ENCODE data around the gene KCNJ6. TPM values are rescaled to one million over a fixed set of nuclear protein-coding genes. Genes with fewer than 3 reads are reported as not detected.

The KCNJ6 gene
- total and polyA plus RNA-seq, 10 of the 15 experiments (the other 5 are each of a cell fraction or from before 2014, with no cell fraction given) = 0.03 to 0.07 (median 0.04) TPM; not detected in 7

- H3K4me3 ChIP-seq = no peak overlapping the region
- FAIRE-seq (no peak), ATAC-seq (no peak), DNase-seq (ENCODE audit: low read depth, low spot score) (no peak)
- BruUV-seq (replicated peaks) = no TSS peak
- no peaks in the 10 kb centered on the region for H3K27me3 ChIP-seq (replicated peaks in 1 of 2; ENCODE audit: control insufficient read depth in 2 of 2, insufficient read depth in 2 of 2, low read length in 1 of 2)
- ChIA-PET CTCF (interaction anchor here (1.1 kb wide), 1 partner anchor 15 kb away, joined by 3 read pairs; no protein-coding TSS in a partner anchor), SMC1A (ENCODE audit: uncharacterized antibody, unreplicated experiment) (interaction anchor here (0.6 kb wide), 1 partner anchor 1643 kb away, joined by 3 read pairs; no protein-coding TSS in a partner anchor), POLR2A (no interaction called here), RAD21 (ENCODE audit: unreplicated experiment) (no interaction called here)
- 0% methylated on average over 3 of the region's 3 CpGs for WGBS (ENCODE audit: insufficient coverage, insufficient replicate concordance, low lambda C conversion rate, missing lambda C conversion rate)
- H3K79me2 ChIP-seq (ENCODE audit: control insufficient read depth, insufficient read depth, low read length) = no peaks in the 10 kb centered on the region
- no peaks in the 10 kb centered on the region for H3K4me1 ChIP-seq (ENCODE audit: control insufficient read depth, insufficient read depth, low read length)
- in situ Hi-C loops (cut with MboI) = no loop called here
- no peak overlapping the region for H2AFZ ChIP-seq (ENCODE audit: control insufficient read depth, low read depth, low read length)
- H3K9ac ChIP-seq (ENCODE audit: control insufficient read depth, insufficient read depth, low read length) = no peak overlapping the region
- H3K36me3 ChIP-seq (ENCODE audit: control insufficient read depth in 2 of 2, insufficient read depth in 2 of 2, low read length in 1 of 2) = no peaks in the 10 kb centered on the region
- no peak overlapping the region for H3K4me2 ChIP-seq (ENCODE audit: control insufficient read depth, insufficient read depth)
- intact Hi-C loops (cut with micrococcal nuclease; ENCODE audit: unreplicated experiment) = no loop called here
- TF ChIP-seq MTA3 (IDR thresholded peaks at IDR 0.05; ENCODE audit: borderline replicate concordance, low read length) (no peak), HSF1 (IDR thresholded peaks at IDR 0.05; ENCODE audit: low read depth, low read length) (no peak)
- no peak overlapping the region for H3K27ac ChIP-seq (ENCODE audit: control insufficient read depth, insufficient read depth)
- no peaks in the 10 kb centered on the region for H3K9me3 ChIP-seq (replicated peaks; ENCODE audit: control insufficient read depth, insufficient read depth, low read length)
- no peaks in the 10 kb centered on the region for H4K20me1 ChIP-seq (ENCODE audit: control insufficient read depth, insufficient read depth)
Measured at GRCh38 chr21:37874481-37874880, 41.8 kb downstream of the KCNJ6 start.

- H3K4me3 ChIP-seq = no peak overlapping the region
- ChIA-PET POLR2A (no interaction called here), CTCF (no interaction called here), SMC1A (ENCODE audit: uncharacterized antibody, unreplicated experiment) (no interaction called here), RAD21 (ENCODE audit: unreplicated experiment) (no interaction called here)
- DNase-seq (ENCODE audit: low read depth, low spot score) (no peak), FAIRE-seq (no peak), ATAC-seq (no peak)
- no peaks in the 10 kb centered on the region for H4K20me1 ChIP-seq (ENCODE audit: control insufficient read depth, insufficient read depth)
- no peak overlapping the region for H3K9ac ChIP-seq (ENCODE audit: control insufficient read depth, insufficient read depth, low read length)
- BruUV-seq (replicated peaks) = no TSS peak
- H3K4me2 ChIP-seq (ENCODE audit: control insufficient read depth, insufficient read depth) = no peak overlapping the region
- no peak for TF ChIP-seq ZBTB40 (IDR thresholded peaks at IDR 0.05; ENCODE audit: borderline replicate concordance)
- no peak for TF ChIP-seq ZZZ3 (IDR thresholded peaks at IDR 0.05; ENCODE audit: control insufficient read depth, insufficient read length, low read depth)
- no peak for TF ChIP-seq SMC3 (IDR thresholded peaks at IDR 0.05; ENCODE audit: borderline replicate concordance, low read length)
- no peak for TF ChIP-seq CBFB (IDR thresholded peaks at IDR 0.05; ENCODE audit: low read depth)
- TF ChIP-seq FOXK2 (IDR thresholded peaks at IDR 0.05) = no peak
- TF ChIP-seq RB1 (IDR thresholded peaks at IDR 0.05; ENCODE audit: borderline replicate concordance) = no peak
- intact Hi-C loops (cut with micrococcal nuclease; ENCODE audit: unreplicated experiment) (no loop called here), in situ Hi-C loops (cut with MboI) (no loop called here)
- H3K27me3 ChIP-seq (replicated peaks in 1 of 2; ENCODE audit: control insufficient read depth in 2 of 2, insufficient read depth in 2 of 2, low read length in 1 of 2) = no peaks in the 10 kb centered on the region
- H3K9me3 ChIP-seq (replicated peaks; ENCODE audit: control insufficient read depth, insufficient read depth, low read length) = no peaks in the 10 kb centered on the region
- H3K36me3 ChIP-seq (ENCODE audit: control insufficient read depth in 2 of 2, insufficient read depth in 2 of 2, low read length in 1 of 2) = no peaks in the 10 kb centered on the region
- WGBS (ENCODE audit: insufficient coverage, insufficient replicate concordance, low lambda C conversion rate, missing lambda C conversion rate) = 0% methylated on average over 3 of the region's 3 CpGs
- no peaks in the 10 kb centered on the region for H3K4me1 ChIP-seq (ENCODE audit: control insufficient read depth, insufficient read depth, low read length)
- no peaks in the 10 kb centered on the region for H3K79me2 ChIP-seq (ENCODE audit: control insufficient read depth, insufficient read depth, low read length)
- no peak overlapping the region for H2AFZ ChIP-seq (ENCODE audit: control insufficient read depth, low read depth, low read length)
- no peak overlapping the region for H3K27ac ChIP-seq (ENCODE audit: control insufficient read depth, insufficient read depth)
Measured at GRCh38 chr21:37873655-37874054, 42.6 kb downstream of the KCNJ6 start.

All from GM12878 (cell line).